Anterior cingulate cortex (tissue), 58 donors: ENCODE data around the gene RRP1B.
A peak's percentile ranks its signal among the peaks of the same experiment; 100 is the strongest.

Experiments
- DNase-seq, 58 donors: peaks; one replicate each; lab custom pipeline; 2025; lab: John Stamatoyannopoulos, UW

RRP1B gene

GRCh38 chr21:43719748-43720538 lies 60.6 kb downstream of the RRP1B start:
- DNase-seq: peak in 1 of 58 donors; percentile 45

- no peak for DNase-seq
Measured at GRCh38 chr21:43720539-43721166, 61.3 kb downstream of the RRP1B start.

GRCh38 chr21:43721206-43721605 lies 61.8 kb downstream of the RRP1B start:
- DNase-seq: no peak

GRCh38 chr21:43721939-43722338 lies 62.6 kb downstream of the RRP1B start:
- DNase-seq: no peak

GRCh38 chr21:43723648-43724047 lies 64.3 kb downstream of the RRP1B start:
- no peak for DNase-seq

- DNase-seq: peak in 18 of 58 donors; percentile 15 to 82 (median 58)
Measured at GRCh38 chr21:43726686-43727518, 67.5 kb downstream of the RRP1B start.

- DNase-seq: peak in 37 of 58 donors; percentile 26 to 82 (median 56)
Measured at GRCh38 chr21:43727519-43728153, 68.3 kb downstream of the RRP1B start.

GRCh38 chr21:43728154-43728466 lies 68.8 kb downstream of the RRP1B start:
- DNase-seq: no peak

- peak; percentile 48 to 98 (median 89) for DNase-seq
Measured at GRCh38 chr21:43728467-43729390, 69.4 kb downstream of the RRP1B start.

GRCh38 chr21:43731476-43731875 lies 72.1 kb downstream of the RRP1B start:
- DNase-seq: no peak

- DNase-seq: peak in 45 of 58 donors; percentile 26 to 79 (median 55)
Measured at GRCh38 chr21:43731891-43732711, 72.7 kb downstream of the RRP1B start.

- DNase-seq: no peak
Measured at GRCh38 chr21:43733060-43733459, 73.7 kb downstream of the RRP1B start.

GRCh38 chr21:43733529-43734071 lies 74.2 kb downstream of the RRP1B start:
- peak in 21 of 58 donors; percentile 21 to 73 (median 50) for DNase-seq

GRCh38 chr21:43734131-43734927 lies 75.0 kb downstream of the RRP1B start:
- DNase-seq: peak in 1 of 58 donors; percentile 48

- peak in 38 of 58 donors; percentile 14 to 86 (median 53) for DNase-seq
Measured at GRCh38 chr21:43734928-43735229, 75.5 kb downstream of the RRP1B start.

- DNase-seq: peak in 1 of 58 donors; percentile 59
Measured at GRCh38 chr21:43735236-43736091, 76.1 kb downstream of the RRP1B start.
